K562 (cell line): ENCODE results near the gene CFAP298. TPM values are rescaled to one million over a fixed set of nuclear protein-coding genes. Genes with fewer than 3 reads are reported as not detected.

Source experiments
- BHLHE40 ChIP-seq: IDR thresholded peaks from 2 replicates; pipeline ENCODE4 v1.6.1; 2011; ENCODE audit warnings: low read length, improper control_type of control experiment
- CREM ChIP-seq: IDR thresholded peaks from 2 replicates; pipeline ENCODE4 v1.6.1; 2014; ENCODE audit warnings: antibody characterized with exemption, low read depth
- CTCF ChIP-seq, 3 experiments: IDR thresholded peaks in 2 of 3; conservative IDR thresholded peaks in 1 of 3; 2 replicates each; pipeline ENCODE4 v1.5.1; 2011 to 2012; ENCODE audit warnings: low read length in 3 of 3, mild to moderate bottlenecking in 3 of 3, control low read depth in 2 of 3, improper control_type of control experiment in 1 of 3, inconsistent platforms in 1 of 3, low read depth in 1 of 3, mixed read lengths in 1 of 3, moderate library complexity in 1 of 3; ENCODE audit not compliant: insufficient read depth in 2 of 3
- JUND ChIP-seq, 2 experiments: IDR thresholded peaks; 2 replicates in 1 of 2; 3 replicates in 1 of 2; pipeline ENCODE4 v1.6.1; 2011; ENCODE audit warnings: borderline replicate concordance in 2 of 2, low read depth in 2 of 2, low read length in 2 of 2, improper control_type of control experiment in 1 of 2, missing biosample characterization in 1 of 2, missing genetic modification characterization in 1 of 2, missing genetic modification reagents in 1 of 2
- MYC ChIP-seq, 2 experiments: fragments of 250-450 bp in 1 of 2; sonication (Bioruptor Pico) in 1 of 2; IDR thresholded peaks; 2 replicates each; pipeline versions ENCODE4 v1.5.1 to v1.6.1; 2012 to 2021; ENCODE audit warnings: low read depth in 2 of 2, borderline replicate concordance in 1 of 2, improper control_type of control experiment in 1 of 2, low read length in 1 of 2, mild to moderate bottlenecking in 1 of 2, moderate library complexity in 1 of 2
- REST ChIP-seq, 2 experiments: fragments of 450-650 bp; formaldehyde crosslinking in 1 of 2; IDR thresholded peaks; 2 replicates each; pipeline versions ENCODE4 v1.4.0 to v1.6.1; 2014 to 2020; ENCODE audit warnings: mild to moderate bottlenecking in 2 of 2, borderline replicate concordance in 1 of 2, low read depth in 1 of 2
- SMC3 ChIP-seq: conservative IDR thresholded peaks from 2 replicates; pipeline ENCODE4 v1.6.1; 2011; ENCODE audit warnings: low read depth, low read length, improper control_type of control experiment; ENCODE audit not compliant: insufficient read depth
- UBTF ChIP-seq, 2 experiments: IDR thresholded peaks; 2 replicates each; pipeline ENCODE4 v1.6.1; 2012; ENCODE audit warnings: improper control_type of control experiment in 2 of 2, low read depth in 2 of 2, low read length in 2 of 2, borderline replicate concordance in 1 of 2
- ZNF512 ChIP-seq: IDR thresholded peaks from 2 replicates; pipeline ENCODE4 v1.6.1; 2016; ENCODE audit warnings: missing genetic modification characterization, missing compliant biosample characterization
- polyA plus RNA-seq, 8 experiments: library from polyadenylated mRNA; depleted of rRNA in 4 of 8; stranded (reverse) in 5 of 8; unstranded in 3 of 8; fragments of >200 nt; fragmentation: Nextera tagmentation in 2 of 8; fragmentation: Illumina TruSeq in 1 of 8; extraction: Ambion mirVana in 2 of 8; extraction: Trizol in 1 of 8; gene quantifications; 2 replicates each; pipeline versions ENCODE4 v1.2.1 to v1.2.3, GENCODE V29; 2011 to 2014; ENCODE audit warnings: inconsistent platforms in 1 of 8, missing spikeins in 1 of 8
- total RNA-seq, 7 experiments: library from RNA; depleted of rRNA in 6 of 7; stranded (reverse); fragments of >200 nt in 6 of 7; fragmentation: Illumina TruSeq in 2 of 7; extraction: Trizol in 2 of 7; gene quantifications; 2 replicates each; pipeline versions ENCODE4 v1.2.1 to v1.2.3, GENCODE V29; 2011 to 2021; ENCODE audit warnings: low replicate concordance in 1 of 7

CFAP298 gene
- total and polyA plus RNA-seq, 9 of the 15 experiments (the other 6 are each of a cell fraction or from before 2014, with no cell fraction given) = 31.4 to 178 (median 89.7) TPM

GRCh38 chr21:32578107-32578691 lies 34.0 kb downstream of the CFAP298 start (continued):
- TF ChIP-seq JUND (IDR thresholded peaks at IDR 0.05; ENCODE audit: borderline replicate concordance, low read depth, low read length) (0 out of 2 replicates have a peak, but pooled peaks have one; percentile 13), JUND (tag; IDR thresholded peaks at IDR 0.05; ENCODE audit: borderline replicate concordance, low read depth, low read length) (no peak), SMC3 (peak; percentile 75), MYC (IDR thresholded peaks at IDR 0.05; ENCODE audit: low read depth, low read length) (0 out of 2 replicates have a peak, but pooled peaks have one; percentile 31), MYC (CRISPR knock-in tag; IDR thresholded peaks at IDR 0.05; ENCODE audit: borderline replicate concordance, low read depth) (no peak), CREM (peak; percentile 52; the same call in 1 of the 2 replicates), UBTF (IDR thresholded peaks at IDR 0.05; ENCODE audit: borderline replicate concordance in 1 of 2, low read depth in 2 of 2, low read length in 2 of 2) (0 out of 4 replicates have a peak, but pooled peaks of 1 of the 2 experiments have one; percentile 49), CTCF (IDR thresholded peaks at IDR 0.05 in 2 of 3, conservative IDR thresholded peaks at IDR 0.05 in 1 of 3; ENCODE audit: insufficient read depth in 2 of 3, low read depth in 1 of 3, low read length in 3 of 3) (peak; percentile 74 to 82 (median 78)), REST (IDR thresholded peaks at IDR 0.05; ENCODE audit: borderline replicate concordance) (peak; percentile 45; the same call in 1 of the 2 replicates), REST (CRISPR knock-in tag; IDR thresholded peaks at IDR 0.05; ENCODE audit: low read depth) (no peak), ZNF512 (tag) (no peak), BHLHE40 (0 out of 2 replicates have a peak, but pooled peaks have one; percentile 30)
